ENCODE results near the gene GATAD2A.

GRCh38 chr19:19446655-19447437, 41.4 kb downstream of the GATAD2A start:
- TF ChIP-seq, protein P1, sequence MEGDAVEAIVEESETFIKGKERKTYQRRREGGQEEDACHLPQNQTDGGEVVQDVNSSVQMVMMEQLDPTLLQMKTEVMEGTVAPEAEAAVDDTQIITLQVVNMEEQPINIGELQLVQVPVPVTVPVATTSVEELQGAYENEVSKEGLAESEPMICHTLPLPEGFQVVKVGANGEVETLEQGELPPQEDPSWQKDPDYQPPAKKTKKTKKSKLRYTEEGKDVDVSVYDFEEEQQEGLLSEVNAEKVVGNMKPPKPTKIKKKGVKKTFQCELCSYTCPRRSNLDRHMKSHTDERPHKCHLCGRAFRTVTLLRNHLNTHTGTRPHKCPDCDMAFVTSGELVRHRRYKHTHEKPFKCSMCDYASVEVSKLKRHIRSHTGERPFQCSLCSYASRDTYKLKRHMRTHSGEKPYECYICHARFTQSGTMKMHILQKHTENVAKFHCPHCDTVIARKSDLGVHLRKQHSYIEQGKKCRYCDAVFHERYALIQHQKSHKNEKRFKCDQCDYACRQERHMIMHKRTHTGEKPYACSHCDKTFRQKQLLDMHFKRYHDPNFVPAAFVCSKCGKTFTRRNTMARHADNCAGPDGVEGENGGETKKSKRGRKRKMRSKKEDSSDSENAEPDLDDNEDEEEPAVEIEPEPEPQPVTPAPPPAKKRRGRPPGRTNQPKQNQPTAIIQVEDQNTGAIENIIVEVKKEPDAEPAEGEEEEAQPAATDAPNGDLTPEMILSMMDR (IDR thresholded peaks at IDR 0.05) = no peak
- no peak for TF ChIP-seq POLR2A (IDR thresholded peaks at IDR 0.05)
